ENCODE data around the gene CD160. TPM values are rescaled to one million over a fixed set of nuclear protein-coding genes. Genes with fewer than 3 reads are reported as not detected.
A peak's percentile ranks its signal among the peaks of the same experiment; 100 is the strongest.

CD160 gene
- total RNA-seq, 3 donors from 2014 or later (not counting 1 experiment from before 2014, with no cell fraction given): 77.7 to 150 (median 83.4) TPM

- Mint-ChIP-seq H3K9me3 (no peaks in the 10 kb centered on the region), H3K27ac (no peak overlapping the region), H3K4me1 (peaks cover 0 to 11% of the 10 kb centered on the region in 2 donors), H3K27me3 (ENCODE audit: low read depth in 2 of 2) (no peaks in the 10 kb centered on the region), H3K4me3 (no peak overlapping the region), H3K36me3 (no peaks in the 10 kb centered on the region)
- Histone ChIP-seq H3K4me3 (ENCODE audit: low read length) (no peak overlapping the region), H3K9me3 (ENCODE audit: control insufficient read depth, insufficient read depth, low read length) (no peaks in the 10 kb centered on the region), H3K27me3 (ENCODE audit: control insufficient read depth, insufficient read depth, low read length) (no peaks in the 10 kb centered on the region), H3K27ac (ENCODE audit: low read length) (no peak overlapping the region), H3K36me3 (ENCODE audit: control insufficient read depth, insufficient read depth, low read length) (peaks cover 58% of the 10 kb centered on the region), H3K4me1 (ENCODE audit: control insufficient read depth, insufficient read depth, low read length) (no peaks in the 10 kb centered on the region)
- no peak for TF ChIP-seq CTCF (IDR thresholded peaks at IDR 0.05)
- DNase-seq (no peak), ATAC-seq (no peak)
- 93% methylated on average over 5 of the region's 5 CpGs for WGBS (ENCODE audit: insufficient coverage)
- intact Hi-C loops (cut with micrococcal nuclease): no loop called here
These were observed 31.1 kb downstream of the CD160 start for GRCh38 chr1:145750426-145750825.

GRCh38 chr1:145751491-145752037 is 32.3 kb downstream of the CD160 start:
- ATAC-seq (no peak), DNase-seq (no peak)
- no peaks in the 10 kb centered on the region for H3K36me3 Mint-ChIP-seq
- Histone ChIP-seq H3K4me1 (ENCODE audit: control insufficient read depth, insufficient read depth, low read length) (no peaks in the 10 kb centered on the region), H3K4me3 (ENCODE audit: low read length) (no peak overlapping the region), H3K27me3 (ENCODE audit: control insufficient read depth, insufficient read depth, low read length) (no peaks in the 10 kb centered on the region), H3K27ac (ENCODE audit: low read length) (no peak overlapping the region), H3K9me3 (ENCODE audit: control insufficient read depth, insufficient read depth, low read length) (no peaks in the 10 kb centered on the region), H3K36me3 (ENCODE audit: control insufficient read depth, insufficient read depth, low read length) (peaks cover 50% of the 10 kb centered on the region)
- H3K27ac Mint-ChIP-seq: peak overlapping the region in 1 of 2 donors; percentile 27
- H3K9me3 Mint-ChIP-seq: no peaks in the 10 kb centered on the region
- H3K27me3 Mint-ChIP-seq (ENCODE audit: low read depth in 2 of 2): no peaks in the 10 kb centered on the region
- H3K4me1 Mint-ChIP-seq: peaks cover 0 to 16% of the 10 kb centered on the region in 2 donors
- 99% methylated on average over 5 of the region's 5 CpGs for WGBS (ENCODE audit: insufficient coverage)
- no peak for TF ChIP-seq CTCF (IDR thresholded peaks at IDR 0.05)
- intact Hi-C loops (cut with micrococcal nuclease): no loop called here
- H3K4me3 Mint-ChIP-seq: no peak overlapping the region

- H3K27me3 Mint-ChIP-seq (ENCODE audit: low read depth in 2 of 2): no peaks in the 10 kb centered on the region
- no peaks in the 10 kb centered on the region for H3K27me3 ChIP-seq (ENCODE audit: control insufficient read depth, insufficient read depth, low read length)
- peak overlapping the region; percentile 8 to 14 for H3K27ac Mint-ChIP-seq
- H3K4me1 ChIP-seq (ENCODE audit: control insufficient read depth, insufficient read depth, low read length): no peaks in the 10 kb centered on the region
- no peak for TF ChIP-seq CTCF (IDR thresholded peaks at IDR 0.05)
- H3K9me3 ChIP-seq (ENCODE audit: control insufficient read depth, insufficient read depth, low read length): peaks cover 3% of the 10 kb centered on the region
- no peak overlapping the region for H3K4me3 Mint-ChIP-seq
- ATAC-seq (no peak), DNase-seq (no peak)
- no peak overlapping the region for H3K4me3 ChIP-seq (ENCODE audit: low read length)
- H3K27ac ChIP-seq (ENCODE audit: low read length): no peak overlapping the region
- H3K9me3 Mint-ChIP-seq: no peaks in the 10 kb centered on the region
- intact Hi-C loops (cut with micrococcal nuclease): no loop called here
- peaks cover 32% of the 10 kb centered on the region for H3K36me3 ChIP-seq (ENCODE audit: control insufficient read depth, insufficient read depth, low read length)
- H3K36me3 Mint-ChIP-seq: no peaks in the 10 kb centered on the region
- WGBS (ENCODE audit: insufficient coverage): 97% methylated on average over 2 of the region's 2 CpGs
- H3K4me1 Mint-ChIP-seq: peaks cover 17 to 29% of the 10 kb centered on the region in 2 donors
These were observed 38.1 kb downstream of the CD160 start for GRCh38 chr1:145757420-145757819.

GRCh38 chr1:145758116-145758515 is 38.8 kb downstream of the CD160 start:
- peaks cover 36% of the 10 kb centered on the region for H3K36me3 ChIP-seq (ENCODE audit: control insufficient read depth, insufficient read depth, low read length)
- Mint-ChIP-seq H3K9me3 (no peaks in the 10 kb centered on the region), H3K36me3 (no peaks in the 10 kb centered on the region), H3K4me1 (peaks cover 17 to 29% of the 10 kb centered on the region in 2 donors), H3K27me3 (ENCODE audit: low read depth in 2 of 2) (no peaks in the 10 kb centered on the region), H3K4me3 (no peak overlapping the region), H3K27ac (peak overlapping the region; percentile 8 to 14)
- DNase-seq: no peak
- H3K27me3 ChIP-seq (ENCODE audit: control insufficient read depth, insufficient read depth, low read length): no peaks in the 10 kb centered on the region
- no peak for TF ChIP-seq CTCF (IDR thresholded peaks at IDR 0.05)
- H3K27ac ChIP-seq (ENCODE audit: low read length): no peak overlapping the region
- intact Hi-C loops (cut with micrococcal nuclease): no loop called here
- peaks cover 3% of the 10 kb centered on the region for H3K9me3 ChIP-seq (ENCODE audit: control insufficient read depth, insufficient read depth, low read length)
- WGBS (ENCODE audit: insufficient coverage): 100% methylated on average over 1 of the region's 1 CpG
- no peaks in the 10 kb centered on the region for H3K4me1 ChIP-seq (ENCODE audit: control insufficient read depth, insufficient read depth, low read length)
- no peak for ATAC-seq
- H3K4me3 ChIP-seq (ENCODE audit: low read length): no peak overlapping the region

Data from natural killer cell (primary cell).